ENCODE data around the gene ATG16L1. TPM values are rescaled to one million over a fixed set of nuclear protein-coding genes. Genes with fewer than 3 reads are reported as not detected.

The ATG16L1 gene
- total RNA-seq, 4 donors from 2014 or later: 20.8 to 36.1 (median 35.9) TPM

GRCh38 chr2:233208382-233209116 lies 42.9 kb upstream of the ATG16L1 start:
- no peak for ATAC-seq
- DNase-seq: no peak
- no peaks in the 10 kb centered on the region for H3K9me3 ChIP-seq
- H3K36me3 ChIP-seq: no peaks in the 10 kb centered on the region
- H3K4me3 ChIP-seq: no peak overlapping the region
- intact Hi-C loops (cut with DNase I; ENCODE audit: low total_unique reads): no loop called here
- peaks cover 0 to 3% of the 10 kb centered on the region in 2 donors for H3K4me1 ChIP-seq
- no peaks in the 10 kb centered on the region for H3K27me3 ChIP-seq
- in situ Hi-C loops (cut with MboI; ENCODE audit: low sequenced_read_pairs in 4 of 4): no loop called here
- no peak overlapping the region for H3K27ac ChIP-seq
- TF ChIP-seq POLR2A (IDR thresholded peaks at IDR 0.05): no peak
- TF ChIP-seq CTCF (IDR thresholded peaks at IDR 0.05 in 4 of 5, conservative IDR thresholded peaks at IDR 0.05 in 1 of 5): no peak

- in situ Hi-C loops (cut with MboI; ENCODE audit: low sequenced_read_pairs in 4 of 4) (no loop called here), intact Hi-C loops (cut with DNase I; ENCODE audit: low total_unique reads) (no loop called here)
- Histone ChIP-seq H3K27me3 (no peaks in the 10 kb centered on the region), H3K36me3 (no peaks in the 10 kb centered on the region), H3K4me3 (no peak overlapping the region), H3K27ac (no peak overlapping the region), H3K4me1 (peaks cover 0 to 3% of the 10 kb centered on the region in 2 donors), H3K9me3 (no peaks in the 10 kb centered on the region)
- ATAC-seq (no peak), DNase-seq (no peak)
- no peak for TF ChIP-seq POLR2A (IDR thresholded peaks at IDR 0.05)
- no peak for TF ChIP-seq CTCF (IDR thresholded peaks at IDR 0.05 in 4 of 5, conservative IDR thresholded peaks at IDR 0.05 in 1 of 5)
Observed at GRCh38 chr2:233209117-233209532, 42.3 kb upstream of the ATG16L1 start.

- no peaks in the 10 kb centered on the region for H3K9me3 ChIP-seq
- H3K36me3 ChIP-seq: no peaks in the 10 kb centered on the region
- H3K4me3 ChIP-seq: no peak overlapping the region
- ATAC-seq (no peak), DNase-seq (no peak)
- intact Hi-C loops (cut with DNase I; ENCODE audit: low total_unique reads) (no loop called here), in situ Hi-C loops (cut with MboI; ENCODE audit: low sequenced_read_pairs in 4 of 4) (no loop called here)
- peaks cover 0 to 3% of the 10 kb centered on the region in 2 donors for H3K4me1 ChIP-seq
- no peak overlapping the region for H3K27ac ChIP-seq
- no peaks in the 10 kb centered on the region for H3K27me3 ChIP-seq
- no peak for TF ChIP-seq CTCF (IDR thresholded peaks at IDR 0.05 in 4 of 5, conservative IDR thresholded peaks at IDR 0.05 in 1 of 5)
Observed at GRCh38 chr2:233209533-233210171, 41.8 kb upstream of the ATG16L1 start.

GRCh38 chr2:233210281-233210680 lies 41.2 kb upstream of the ATG16L1 start:
- in situ Hi-C loops (cut with MboI; ENCODE audit: low sequenced_read_pairs in 4 of 4) (no loop called here), intact Hi-C loops (cut with DNase I; ENCODE audit: low total_unique reads) (no loop called here)
- no peak overlapping the region for H3K27ac ChIP-seq
- no peaks in the 10 kb centered on the region for H3K9me3 ChIP-seq
- no peak overlapping the region for H3K4me3 ChIP-seq
- no peak for TF ChIP-seq CTCF (IDR thresholded peaks at IDR 0.05 in 4 of 5, conservative IDR thresholded peaks at IDR 0.05 in 1 of 5)
- no peak for TF ChIP-seq POLR2A (IDR thresholded peaks at IDR 0.05)
- ATAC-seq (no peak), DNase-seq (no peak)
- peaks cover 0 to 3% of the 10 kb centered on the region in 2 donors for H3K4me1 ChIP-seq
- no peaks in the 10 kb centered on the region for H3K36me3 ChIP-seq
- no peaks in the 10 kb centered on the region for H3K27me3 ChIP-seq

Measured in gastrocnemius medialis (tissue), 4 donors.